Activated CD4-positive, alpha-beta T cell treated with anti-CD3 and anti-CD28 coated beads for 4 hours (primary cell): Measurements from ENCODE around the gene RPL13A.
"Not testable (repeated sequence)": the region's sequence is repeated elsewhere in the genome, so short reads cannot be mapped to it uniquely, and the experiment has no call there.

Source experiments
- DNase-seq, 2 donors: peaks; one replicate each; pipeline ENCODE4 v3.0.0-alpha.2; 2020

Gene RPL13A

GRCh38 chr19:49487277-49488045 is at the start of gene RPL13A:
Gene RPL13A (plus strand): TSS chr19:49487608. CDS start chr19:49487630, 22 bp downstream.
- DNase-seq, result peak; percentile 99 to 100

GRCh38 chr19:49438261-49438660 is 49.1 kb upstream of the RPL13A start:
- DNase-seq, result no peak

GRCh38 chr19:49439836-49440235 is 47.6 kb upstream of the RPL13A start:
- no peak for DNase-seq

GRCh38 chr19:49440439-49441209 is 46.8 kb upstream of the RPL13A start:
- no peak for DNase-seq

GRCh38 chr19:49441210-49441959 is 46.0 kb upstream of the RPL13A start, which contains the start of gene SLC17A7:
Gene SLC17A7 (minus strand): TSS chr19:49441527. CDS start chr19:49441379, 148 bp downstream.
- DNase-seq, result peak; percentile 37 to 43

GRCh38 chr19:49441960-49442350 is 45.5 kb upstream of the RPL13A start:
- DNase-seq, result no peak

- DNase-seq, result no peak
Observed at GRCh38 chr19:49442354-49442753, 45.1 kb upstream of the RPL13A start.

- peak; percentile 43 to 52 for DNase-seq
Observed at GRCh38 chr19:49442771-49443365, 44.5 kb upstream of the RPL13A start.

- DNase-seq, result peak; percentile 92
Observed at GRCh38 chr19:49443366-49444099, 43.9 kb upstream of the RPL13A start.

GRCh38 chr19:49444100-49444700 is 43.2 kb upstream of the RPL13A start:
- not testable (repeated sequence) for DNase-seq

GRCh38 chr19:49445997-49446396 is 41.4 kb upstream of the RPL13A start:
- no peak for DNase-seq

- no peak for DNase-seq
Observed at GRCh38 chr19:49447485-49448431, 39.6 kb upstream of the RPL13A start.

- DNase-seq, result no peak
Observed at GRCh38 chr19:49448432-49448786, 39.0 kb upstream of the RPL13A start.

- DNase-seq, result no peak
Observed at GRCh38 chr19:49450405-49450804, 37.0 kb upstream of the RPL13A start.

- peak; percentile 94 to 95 for DNase-seq
Observed at GRCh38 chr19:49451430-49452181, 35.8 kb upstream of the RPL13A start, which contains the start of gene PIH1D1. Gene PIH1D1 (minus strand): TSS chr19:49451814. CDS start chr19:49451574, 240 bp downstream.

GRCh38 chr19:49453013-49453756 is 34.2 kb upstream of the RPL13A start, which contains the start of gene ALDH16A1:
Gene ALDH16A1 (plus strand): TSS chr19:49453225. CDS start chr19:49453332, 107 bp downstream.
- peak; percentile 95 to 98 for DNase-seq

- no peak for DNase-seq
Observed at GRCh38 chr19:49453757-49454240, 33.6 kb upstream of the RPL13A start.

GRCh38 chr19:49455773-49456172 is 31.6 kb upstream of the RPL13A start:
- DNase-seq, result no peak

GRCh38 chr19:49456326-49456725 is 31.1 kb upstream of the RPL13A start:
- DNase-seq, result no peak
